ENCODE measurements around the gene SLC45A1. TPM values are rescaled to one million over a fixed set of nuclear protein-coding genes. Genes with fewer than 3 reads are reported as not detected.

The SLC45A1 gene
- total RNA-seq, 1 experiment from 2014 or later, result 0.20 TPM

DNA sequence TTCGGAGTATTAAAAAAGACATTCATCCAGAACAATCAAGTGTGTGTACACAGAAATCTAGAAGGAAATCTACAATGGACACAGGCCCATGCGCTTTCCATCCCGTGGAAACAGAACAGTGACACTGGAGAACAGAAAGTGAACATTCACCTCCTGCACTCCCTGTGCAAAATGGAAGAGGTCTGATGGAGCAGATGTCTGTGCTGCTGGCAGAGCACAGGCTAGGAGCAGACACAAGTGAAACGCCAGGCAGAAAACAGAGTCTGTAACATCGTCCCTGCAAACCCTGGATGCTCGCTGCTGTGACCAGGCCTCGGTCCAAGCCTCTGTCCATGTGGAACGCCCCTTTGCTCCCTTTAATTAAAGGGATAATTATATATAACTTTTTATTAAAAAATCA, 36.1 kb downstream of the SLC45A1 start:
- Histone ChIP-seq H3K36me3 (ENCODE audit: low read depth) (no peaks in the 10 kb centered on the region), H3K27me3 (ENCODE audit: insufficient read depth, low read depth) (no peaks in the 10 kb centered on the region), H3F3A (ENCODE audit: insufficient read depth, low read depth) (no peaks in the 10 kb centered on the region), H3K79me2 (ENCODE audit: low read depth) (no peaks in the 10 kb centered on the region), H3K27ac (no peak overlapping the region), H3K4me2 (no peak overlapping the region), H3K9me3 (ENCODE audit: insufficient read depth, low read depth) (no peaks in the 10 kb centered on the region), H4K20me1 (ENCODE audit: insufficient read depth) (no peaks in the 10 kb centered on the region), H2AFZ (no peak overlapping the region), H3K4me3 (no peak overlapping the region), H3K4me1 (replicated peaks; ENCODE audit: insufficient read depth) (no peaks in the 10 kb centered on the region), H3K9me2 (ENCODE audit: insufficient read depth) (no peaks in the 10 kb centered on the region)
- intact Hi-C loops (cut with micrococcal nuclease; ENCODE audit: unreplicated experiment), result no loop called here
- no TSS peak for BruUV-seq (replicated peaks)
- ChIA-PET POLR2A (ENCODE audit: unreplicated experiment) (no interaction called here), CTCF (no interaction called here)
- TF ChIP-seq EZH2 (IDR thresholded peaks at IDR 0.05; ENCODE audit: low read depth) (no peak), CTCF (conservative IDR thresholded peaks at IDR 0.05) (no peak)
- no peak for DNase-seq

- CTCF ChIA-PET, result no interaction called here
- Histone ChIP-seq H2AFZ (no peak overlapping the region), H3K4me1 (replicated peaks; ENCODE audit: insufficient read depth) (no peaks in the 10 kb centered on the region), H4K20me1 (ENCODE audit: insufficient read depth) (no peaks in the 10 kb centered on the region), H3F3A (ENCODE audit: insufficient read depth, low read depth) (no peaks in the 10 kb centered on the region), H3K4me3 (no peak overlapping the region), H3K9me2 (ENCODE audit: insufficient read depth) (no peaks in the 10 kb centered on the region), H3K36me3 (ENCODE audit: low read depth) (no peaks in the 10 kb centered on the region), H3K79me2 (ENCODE audit: low read depth) (no peaks in the 10 kb centered on the region), H3K4me2 (no peak overlapping the region), H3K27ac (no peak overlapping the region), H3K9me3 (ENCODE audit: insufficient read depth, low read depth) (no peaks in the 10 kb centered on the region), H3K27me3 (ENCODE audit: insufficient read depth, low read depth) (no peaks in the 10 kb centered on the region)
- intact Hi-C loops (cut with micrococcal nuclease; ENCODE audit: unreplicated experiment), result no loop called here
- BruUV-seq (replicated peaks), result no TSS peak
- POLR2A ChIA-PET (ENCODE audit: unreplicated experiment), result no interaction called here
- no peak for TF ChIP-seq CTCF (conservative IDR thresholded peaks at IDR 0.05)
- TF ChIP-seq EZH2 (IDR thresholded peaks at IDR 0.05; ENCODE audit: low read depth), result no peak
- DNase-seq, result no peak
Observed at GRCh38 chr1:8355439-8356255, 37.7 kb downstream of the SLC45A1 start.

GRCh38 chr1:8356256-8357209, 38.6 kb downstream of the SLC45A1 start:
- Histone ChIP-seq H3K9me2 (ENCODE audit: insufficient read depth) (no peaks in the 10 kb centered on the region), H4K20me1 (ENCODE audit: insufficient read depth) (no peaks in the 10 kb centered on the region), H3K4me3 (no peak overlapping the region), H3K4me2 (no peak overlapping the region), H3K27me3 (ENCODE audit: insufficient read depth, low read depth) (no peaks in the 10 kb centered on the region), H2AFZ (no peak overlapping the region), H3K36me3 (ENCODE audit: low read depth) (no peaks in the 10 kb centered on the region), H3F3A (ENCODE audit: insufficient read depth, low read depth) (no peaks in the 10 kb centered on the region), H3K9me3 (ENCODE audit: insufficient read depth, low read depth) (no peaks in the 10 kb centered on the region), H3K4me1 (replicated peaks; ENCODE audit: insufficient read depth) (no peaks in the 10 kb centered on the region), H3K27ac (no peak overlapping the region), H3K79me2 (ENCODE audit: low read depth) (no peaks in the 10 kb centered on the region)
- ChIA-PET POLR2A (ENCODE audit: unreplicated experiment) (no interaction called here), CTCF (no interaction called here)
- no peak for TF ChIP-seq CTCF (conservative IDR thresholded peaks at IDR 0.05)
- TF ChIP-seq EZH2 (IDR thresholded peaks at IDR 0.05; ENCODE audit: low read depth), result no peak
- intact Hi-C loops (cut with micrococcal nuclease; ENCODE audit: unreplicated experiment), result no loop called here
- no peak for DNase-seq
- no TSS peak for BruUV-seq (replicated peaks)

Data from PC-9 (cell line).